T-helper 2 cell (primary cell): Measurements from ENCODE around the gene ZFYVE9.
"Not testable (repeated sequence)": the region's sequence is repeated elsewhere in the genome, so short reads cannot be mapped to it uniquely, and the experiment has no call there.

Experiments
- DNase-seq, 5 experiments: peaks; one replicate each; pipeline versions ENCODE4 v3.0.0 to v3.0.0-alpha.2; 2012 to 2022

Gene ZFYVE9

GRCh38 chr1:52192436-52192835 is 50.5 kb downstream of the ZFYVE9 start:
- no peak for DNase-seq

DNA sequence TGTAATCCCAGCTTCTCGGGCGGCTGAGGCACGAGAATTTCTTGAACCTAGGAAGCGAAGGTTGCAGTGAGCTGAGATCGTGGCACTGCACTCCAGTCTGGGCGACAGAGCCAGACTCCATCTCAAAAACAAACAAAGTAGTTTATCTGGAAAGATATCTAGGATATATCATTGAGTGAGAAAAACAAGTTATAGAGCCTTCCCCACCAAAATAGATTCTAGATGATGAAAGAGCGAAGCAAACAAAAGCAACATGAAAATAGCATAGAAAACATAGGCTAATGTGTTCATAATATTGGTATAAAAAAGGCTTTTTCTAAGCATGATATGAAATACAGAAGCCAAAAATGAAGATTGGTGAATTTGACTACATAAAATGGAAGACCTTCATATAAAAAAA is 52.1 kb downstream of the ZFYVE9 start:
- no peak for DNase-seq

DNA sequence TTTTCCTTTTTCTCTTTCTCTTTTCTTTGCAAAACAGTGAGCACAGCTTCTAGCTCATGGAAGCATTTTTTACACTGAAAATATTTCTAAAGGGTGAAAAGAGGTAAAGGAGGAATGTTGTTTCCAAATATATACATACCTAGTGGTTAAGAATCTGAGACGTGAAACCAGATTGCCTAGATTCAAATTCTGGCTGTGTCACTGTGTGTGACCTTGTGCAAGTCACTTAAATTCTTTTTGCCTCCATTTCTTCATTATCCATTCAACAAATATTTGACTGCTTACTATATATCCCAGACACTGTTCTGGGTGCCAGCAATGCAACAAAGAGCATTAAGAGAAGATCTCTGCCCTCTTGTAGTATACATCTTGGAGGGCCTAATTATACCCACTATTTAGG is 53.3 kb downstream of the ZFYVE9 start:
- no peak for DNase-seq

- no peak for DNase-seq
Observed at GRCh38 chr1:52203935-52204625, 62.2 kb downstream of the ZFYVE9 start.

- DNase-seq = peak in 1 of 5 experiments; percentile 29
Observed at GRCh38 chr1:52204696-52205095, 62.8 kb downstream of the ZFYVE9 start.

GRCh38 chr1:52206686-52207085 is 64.8 kb downstream of the ZFYVE9 start:
- not testable (repeated sequence) for DNase-seq

- DNase-seq = no peak
Observed at GRCh38 chr1:52209429-52209828, 67.5 kb downstream of the ZFYVE9 start.

GRCh38 chr1:52210044-52210443 is 68.2 kb downstream of the ZFYVE9 start:
- no peak for DNase-seq

GRCh38 chr1:52216907-52217458 is 75.1 kb downstream of the ZFYVE9 start:
- no peak for DNase-seq

DNA sequence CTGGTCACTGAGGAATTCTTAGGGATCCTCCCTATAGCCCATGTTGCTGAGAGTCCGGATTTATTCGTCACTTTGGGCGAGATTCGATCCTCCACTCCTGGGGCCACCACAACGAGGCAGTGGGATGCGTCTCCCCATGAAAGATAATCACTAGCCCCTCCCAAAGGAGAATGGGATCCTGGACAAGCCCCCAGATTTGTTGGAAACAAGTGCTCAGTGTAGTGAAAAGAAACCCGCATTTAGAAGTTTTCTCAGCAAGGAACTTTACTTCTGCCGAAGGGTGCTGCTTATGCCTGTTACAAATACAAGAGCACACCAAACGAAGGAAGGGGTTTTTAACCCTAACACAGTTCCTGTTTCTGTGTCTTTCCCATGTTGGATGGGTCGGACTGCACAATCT is 83.3 kb downstream of the ZFYVE9 start:
- DNase-seq = no peak

DNA sequence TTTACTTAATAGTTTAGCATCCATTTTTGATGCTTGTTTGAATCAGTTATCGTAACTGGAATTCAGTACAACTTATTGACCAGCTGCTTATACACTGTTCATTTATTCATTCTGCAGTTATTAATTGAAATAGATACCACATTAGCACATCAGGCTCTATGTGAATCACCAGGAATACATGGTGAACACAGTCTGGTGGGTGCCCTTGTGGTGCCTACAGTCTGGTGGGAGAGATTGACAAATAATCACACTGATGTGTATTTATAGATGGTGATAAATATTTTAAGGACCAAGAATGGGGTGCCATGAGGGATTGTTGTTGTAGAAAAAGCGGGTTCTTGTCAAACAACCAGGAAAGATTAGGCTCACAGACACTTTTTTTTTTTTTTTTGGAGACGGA is 87.6 kb downstream of the ZFYVE9 start:
- no peak for DNase-seq

DNA sequence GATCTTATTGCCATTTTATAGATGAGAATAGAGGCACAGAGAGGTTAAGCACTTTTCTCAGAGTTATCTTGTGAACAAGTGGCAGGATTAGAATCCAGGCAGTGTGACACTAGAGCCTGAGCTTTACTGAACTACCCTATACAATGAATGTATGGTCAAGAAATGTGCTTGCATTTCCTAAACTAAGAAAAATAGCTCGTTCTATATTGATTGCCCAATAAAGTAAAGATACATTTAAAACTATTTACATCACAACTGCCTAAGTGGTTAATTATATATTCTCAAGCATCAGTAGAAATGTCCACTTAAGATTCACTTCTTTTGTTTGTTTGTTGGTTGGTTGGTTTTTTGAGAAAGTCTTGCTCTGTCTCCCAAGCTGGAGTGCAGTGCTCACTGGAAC is 91.6 kb downstream of the ZFYVE9 start:
- DNase-seq = no peak

DNA sequence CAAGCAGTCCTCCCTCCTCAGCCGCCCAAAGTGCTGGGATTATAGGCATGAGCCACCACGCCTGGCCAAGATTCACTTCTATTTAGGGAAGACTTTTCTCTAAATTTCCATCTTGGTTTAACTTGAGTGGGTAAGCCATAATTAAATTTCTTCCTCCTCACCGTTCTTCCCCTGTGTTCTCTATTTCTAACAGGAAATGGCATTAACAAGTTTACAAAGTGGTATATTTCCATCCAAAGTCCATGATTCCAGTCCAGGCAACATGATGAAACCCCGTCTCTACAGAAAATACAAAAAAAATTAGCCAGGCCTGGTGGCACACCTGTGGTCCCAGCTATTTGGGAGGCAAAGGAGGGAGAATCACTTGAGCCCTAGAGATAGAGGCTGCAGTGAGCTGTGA is 92.1 kb downstream of the ZFYVE9 start:
- no peak for DNase-seq

GRCh38 chr1:52234708-52235107 is 92.8 kb downstream of the ZFYVE9 start:
- no peak for DNase-seq

DNA sequence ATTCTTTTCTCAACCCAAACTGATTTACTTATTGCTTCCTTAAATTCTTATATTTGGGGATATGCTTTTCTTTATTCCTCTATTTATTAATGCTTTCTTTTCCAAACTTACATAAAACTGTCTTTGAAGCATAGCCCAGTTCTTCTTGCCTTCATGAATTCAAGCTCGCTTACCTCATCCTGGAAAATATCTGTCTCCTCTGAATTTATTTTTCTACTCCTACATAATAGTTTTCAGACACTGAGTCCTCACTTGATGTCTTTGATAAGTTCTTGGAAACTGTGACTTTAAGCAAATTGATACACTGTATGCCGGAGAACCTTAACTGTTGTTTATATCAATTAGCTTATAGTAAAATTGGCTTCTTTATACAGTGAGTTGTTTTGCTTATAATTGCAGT is 93.8 kb downstream of the ZFYVE9 start:
- no peak for DNase-seq

- no peak for DNase-seq
Observed at GRCh38 chr1:52237430-52237829, 95.5 kb downstream of the ZFYVE9 start.

DNA sequence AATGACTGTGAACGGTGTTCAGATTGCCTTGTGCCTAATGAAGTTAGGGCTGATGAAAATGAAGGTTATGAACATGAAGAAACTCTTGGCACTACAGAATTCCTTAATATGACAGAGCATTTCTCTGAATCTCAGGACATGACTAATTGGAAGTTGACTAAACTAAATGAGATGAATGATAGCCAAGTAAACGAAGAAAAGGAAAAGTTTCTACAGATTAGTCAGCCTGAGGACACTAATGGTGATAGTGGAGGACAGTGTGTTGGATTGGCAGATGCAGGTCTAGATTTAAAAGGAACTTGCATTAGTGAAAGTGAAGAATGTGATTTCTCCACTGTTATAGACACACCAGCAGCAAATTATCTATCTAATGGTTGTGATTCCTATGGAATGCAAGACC is 96.6 kb downstream of the ZFYVE9 start:
- DNase-seq = no peak

DNA sequence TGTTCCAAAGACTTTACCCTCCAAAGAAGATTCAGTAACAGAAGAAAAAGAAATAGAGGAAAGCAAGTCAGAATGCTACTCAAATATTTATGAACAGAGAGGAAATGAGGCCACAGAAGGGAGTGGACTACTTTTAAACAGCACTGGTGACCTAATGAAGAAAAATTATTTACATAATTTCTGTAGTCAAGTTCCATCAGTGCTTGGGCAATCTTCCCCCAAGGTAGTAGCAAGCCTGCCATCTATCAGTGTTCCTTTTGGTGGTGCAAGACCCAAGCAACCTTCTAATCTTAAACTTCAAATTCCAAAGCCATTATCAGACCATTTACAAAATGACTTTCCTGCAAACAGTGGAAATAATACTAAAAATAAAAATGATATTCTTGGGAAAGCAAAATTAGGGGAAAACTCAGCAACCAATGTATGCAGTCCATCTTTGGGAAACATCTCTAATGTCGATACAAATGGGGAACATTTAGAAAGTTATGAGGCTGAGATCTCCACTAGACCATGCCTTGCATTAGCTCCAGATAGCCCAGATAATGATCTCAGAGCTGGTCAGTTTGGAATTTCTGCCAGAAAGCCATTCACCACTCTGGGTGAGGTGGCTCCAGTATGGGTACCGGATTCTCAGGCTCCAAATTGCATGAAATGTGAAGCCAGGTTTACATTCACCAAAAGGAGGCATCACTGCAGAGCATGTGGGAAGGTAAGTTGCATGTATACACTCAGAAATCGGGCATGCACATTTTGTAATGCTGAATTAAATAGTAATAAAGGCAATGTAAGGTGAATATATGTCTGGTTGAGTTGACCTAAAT is 97.2 kb downstream of the ZFYVE9 start:
- no peak for DNase-seq

- DNase-seq = no peak
Observed at GRCh38 chr1:52239708-52240001, 97.8 kb downstream of the ZFYVE9 start.

GRCh38 chr1:52240592-52241210 is 98.8 kb downstream of the ZFYVE9 start:
- no peak for DNase-seq

- DNase-seq = no peak
Observed at GRCh38 chr1:52243221-52243987, 101.5 kb downstream of the ZFYVE9 start.

GRCh38 chr1:52249831-52250230 is 107.9 kb downstream of the ZFYVE9 start:
- DNase-seq = no peak

DNA sequence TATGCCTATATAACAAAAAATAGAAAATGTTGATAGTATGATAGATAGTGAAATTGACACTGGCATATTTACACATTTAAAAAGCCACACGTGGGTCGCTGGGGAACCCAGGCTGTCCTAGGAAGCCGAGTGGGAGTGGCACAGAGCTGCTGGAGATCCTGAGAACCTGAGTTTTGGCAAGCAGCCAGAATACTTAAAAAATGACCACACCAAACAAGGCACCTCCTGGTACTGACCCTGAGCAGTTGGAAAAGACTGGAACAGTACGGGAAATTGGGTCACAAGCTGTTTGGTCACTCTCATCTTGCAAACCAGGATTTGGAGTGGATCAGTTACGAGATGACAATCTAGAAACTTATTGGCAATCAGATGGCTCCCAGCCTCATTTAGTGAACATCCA is 111.5 kb downstream of the ZFYVE9 start:
- DNase-seq = no peak
